Measurements from ENCODE around the gene LGALS7.
"Not testable (repeated sequence)": the region's sequence is repeated elsewhere in the genome, so short reads cannot be mapped to it uniquely, and the experiment has no call there.

Gene LGALS7

DNA sequence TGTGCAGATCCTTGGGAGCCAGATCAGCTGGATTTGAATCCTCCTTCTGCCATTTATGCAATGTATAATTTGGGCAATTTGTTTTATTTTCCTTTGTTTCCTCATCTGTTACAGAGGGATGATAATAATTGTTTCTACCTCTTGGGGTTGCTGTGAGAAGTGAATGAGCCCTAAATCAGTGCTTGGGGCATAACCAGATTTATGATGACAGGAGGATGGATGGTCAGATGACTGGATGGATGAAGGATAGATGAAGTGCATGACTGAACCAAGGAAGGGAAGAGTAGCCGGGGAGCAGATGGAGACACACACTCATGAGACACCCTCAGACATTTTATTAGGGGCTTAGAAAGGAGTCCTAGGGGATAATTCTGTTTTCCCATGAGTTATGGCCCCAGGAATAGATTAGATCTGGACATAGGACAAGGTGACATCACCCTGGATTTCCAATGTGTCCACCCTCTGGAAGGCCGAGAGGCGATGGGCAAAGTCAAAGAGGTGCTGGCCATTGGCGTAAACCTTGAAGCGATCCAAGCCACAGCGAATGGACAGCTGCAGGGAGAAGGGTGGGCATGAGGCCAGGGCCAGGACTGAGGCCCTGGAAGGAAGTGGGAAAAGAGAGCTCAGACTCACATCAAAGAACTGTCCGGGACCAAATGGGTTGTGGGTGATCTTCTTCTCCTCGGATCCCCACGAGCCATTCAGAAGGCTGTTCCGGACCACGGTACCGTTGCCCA, 28.2 kb upstream of the LGALS7 start:
- in situ Hi-C loops (cut with HindIII; ENCODE audit: low pct_ligation_motif_present, low pct_unique_long_range_greater_than_20kb, low sequenced_read_pairs) = no loop called here
- DNase-seq = no peak

DNA sequence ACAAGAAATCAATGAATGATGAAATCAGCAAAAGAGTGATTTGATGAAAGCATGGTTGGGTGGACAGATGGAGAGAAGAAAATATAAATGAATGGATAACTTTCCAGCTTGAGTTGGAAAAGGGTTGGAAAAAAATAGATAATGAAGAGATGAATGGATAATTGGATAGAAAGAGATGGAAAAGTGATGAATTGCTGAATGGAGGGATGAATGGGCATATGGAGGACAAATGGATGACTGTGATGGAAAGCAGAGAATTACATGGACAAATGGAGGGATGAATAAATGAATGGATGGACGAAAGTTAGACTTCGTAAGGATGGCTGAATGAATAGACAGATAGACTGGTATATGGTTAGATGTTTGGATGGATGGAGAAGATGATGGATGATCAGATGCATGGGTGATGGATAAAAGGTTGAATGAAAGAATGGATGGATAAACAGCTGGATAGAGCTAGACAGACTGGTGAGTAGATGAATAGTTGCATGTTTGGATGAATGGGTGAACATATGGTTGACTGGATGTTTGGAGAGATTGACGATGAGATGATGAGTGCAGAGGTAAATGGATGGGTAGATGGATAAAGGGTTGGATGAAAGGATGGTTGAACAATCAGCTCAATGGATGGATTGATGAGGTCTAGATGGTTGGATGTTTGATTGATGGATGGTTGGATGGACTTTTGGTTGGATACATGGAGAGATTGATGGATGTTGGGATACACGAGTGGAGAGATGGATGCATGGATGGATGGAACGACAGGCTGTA, 27.4 kb upstream of the LGALS7 start:
- DNase-seq = no peak
- in situ Hi-C loops (cut with HindIII; ENCODE audit: low pct_ligation_motif_present, low pct_unique_long_range_greater_than_20kb, low sequenced_read_pairs) = no loop called here

DNA sequence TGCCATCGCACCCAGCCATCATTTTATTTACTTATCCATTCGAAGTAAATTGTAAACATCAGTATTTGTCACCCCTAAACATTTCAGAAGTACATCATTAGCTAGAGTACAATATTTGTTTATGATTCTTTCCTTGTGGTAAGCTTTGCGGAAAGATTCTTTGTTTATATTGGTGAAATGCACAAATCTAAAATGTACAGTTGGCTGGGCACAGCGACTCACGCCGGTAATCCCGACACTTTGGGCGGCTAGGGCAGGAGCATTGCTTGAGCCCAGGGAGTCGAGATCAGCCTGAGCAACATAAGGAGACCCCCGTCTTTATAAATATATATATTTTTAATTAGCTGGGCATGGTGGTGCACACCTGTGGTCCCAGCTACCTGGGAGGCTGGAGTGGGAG, 25.8 kb upstream of the LGALS7 start:
- in situ Hi-C loops (cut with HindIII; ENCODE audit: low pct_ligation_motif_present, low pct_unique_long_range_greater_than_20kb, low sequenced_read_pairs) = no loop called here
- no peak for DNase-seq

DNA sequence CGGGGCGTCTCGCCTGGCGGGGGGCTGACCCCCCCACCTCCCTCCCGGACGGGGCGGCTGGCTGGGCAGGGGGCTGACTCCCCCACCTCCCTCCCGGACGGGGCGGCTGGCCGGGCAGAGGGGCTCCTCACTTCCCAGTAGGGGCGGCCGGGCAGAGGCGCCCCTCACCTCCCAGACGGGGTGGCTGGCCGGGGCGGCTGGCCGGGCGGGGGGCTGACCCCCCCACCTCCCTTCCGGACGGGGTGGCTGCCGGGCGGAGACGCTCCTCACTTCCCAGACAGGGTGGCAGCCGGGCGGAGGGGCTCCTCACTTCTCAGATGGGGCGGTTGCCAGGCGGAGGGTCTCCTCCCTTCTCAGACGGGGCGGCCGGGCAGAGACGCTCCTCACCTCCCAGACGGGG, 24.5 kb upstream of the LGALS7 start:
- DNase-seq; in situ Hi-C loops (cut with HindIII; ENCODE audit: low pct_ligation_motif_present, low pct_unique_long_range_greater_than_20kb, low sequenced_read_pairs): not testable (repeated sequence)

DNA sequence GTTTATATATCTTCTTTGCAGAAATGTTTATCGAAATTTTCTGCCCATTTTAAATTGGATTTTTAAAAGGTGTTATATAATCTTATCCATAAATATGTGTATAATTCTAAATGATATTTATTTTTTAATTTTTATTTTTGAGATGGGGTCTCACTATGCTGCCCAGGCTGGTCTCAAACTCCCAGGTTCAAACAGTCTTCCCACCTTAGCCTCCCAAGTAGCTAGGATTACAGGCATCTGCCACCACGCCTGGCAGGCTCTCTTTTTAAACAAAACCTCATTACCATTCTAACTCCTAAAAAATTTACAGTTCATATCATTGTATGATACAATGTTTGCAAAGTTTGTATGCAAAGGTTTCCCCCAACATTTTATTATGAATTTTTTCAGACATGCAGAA, 22.8 kb upstream of the LGALS7 start:
- no peak for DNase-seq
- in situ Hi-C loops (cut with HindIII; ENCODE audit: low pct_ligation_motif_present, low pct_unique_long_range_greater_than_20kb, low sequenced_read_pairs) = no loop called here

DNA sequence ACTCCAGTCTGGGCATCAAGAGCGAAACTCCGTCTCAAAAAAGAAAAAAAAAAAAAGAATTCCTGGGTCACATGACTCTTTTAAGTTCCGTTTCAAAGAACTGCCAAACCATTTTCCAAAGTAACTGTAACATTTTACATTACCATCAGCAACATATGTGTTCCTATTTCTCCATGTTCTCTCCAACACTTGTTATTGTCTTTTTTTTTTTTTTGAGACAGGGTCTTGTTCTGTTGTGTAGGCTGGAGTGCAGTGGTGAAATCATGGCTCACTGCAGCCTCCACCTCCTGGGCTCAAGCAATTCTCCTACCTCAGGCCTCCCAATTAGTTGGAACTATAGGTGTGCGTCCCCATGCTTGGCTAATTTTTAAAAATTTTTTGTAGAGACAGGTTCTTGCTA, 22.2 kb upstream of the LGALS7 start:
- DNase-seq = no peak
- in situ Hi-C loops (cut with HindIII; ENCODE audit: low pct_ligation_motif_present, low pct_unique_long_range_greater_than_20kb, low sequenced_read_pairs) = no loop called here

DNA sequence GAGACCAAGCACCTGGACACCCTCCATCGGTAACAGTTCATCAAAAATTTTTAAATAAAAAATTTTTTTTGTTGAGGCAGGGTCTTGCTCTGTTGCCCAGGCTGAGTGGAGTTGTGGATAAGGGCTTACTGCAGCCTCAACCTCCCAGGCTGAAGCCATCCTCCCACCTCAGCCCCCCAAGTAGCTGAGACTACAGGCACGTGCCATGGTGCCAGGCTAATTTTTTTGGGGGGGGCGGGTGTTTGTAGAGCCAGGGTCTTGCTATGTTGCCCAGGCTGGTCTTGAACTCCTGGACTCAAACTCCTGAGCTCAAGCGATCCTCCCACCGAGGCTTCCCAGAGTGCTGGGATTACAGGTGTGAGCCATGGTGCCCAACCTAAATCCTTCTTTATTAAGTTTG, 20.4 kb upstream of the LGALS7 start:
- DNase-seq = no peak
- in situ Hi-C loops (cut with HindIII; ENCODE audit: low pct_ligation_motif_present, low pct_unique_long_range_greater_than_20kb, low sequenced_read_pairs) = no loop called here

DNA sequence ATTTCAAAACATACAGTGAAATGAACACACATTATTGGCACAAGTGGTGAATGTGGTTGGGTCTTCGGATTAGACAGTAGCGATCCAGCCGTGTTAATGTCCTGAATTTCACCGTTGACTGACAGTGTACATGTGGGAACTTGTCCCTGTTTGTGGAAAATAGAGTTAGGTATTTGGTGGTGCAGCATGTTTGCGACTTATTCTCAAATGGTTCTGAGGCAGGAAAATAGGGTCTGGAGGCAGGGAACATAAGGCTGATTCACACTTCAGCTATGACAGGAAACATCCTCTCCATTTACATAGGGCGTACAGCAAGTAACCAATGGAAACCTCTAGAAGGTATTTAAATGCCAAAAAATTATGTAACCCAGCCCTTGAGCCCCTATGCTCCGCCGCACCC, 19.9 kb upstream of the LGALS7 start:
- in situ Hi-C loops (cut with HindIII; ENCODE audit: low pct_ligation_motif_present, low pct_unique_long_range_greater_than_20kb, low sequenced_read_pairs) = no loop called here

DNA sequence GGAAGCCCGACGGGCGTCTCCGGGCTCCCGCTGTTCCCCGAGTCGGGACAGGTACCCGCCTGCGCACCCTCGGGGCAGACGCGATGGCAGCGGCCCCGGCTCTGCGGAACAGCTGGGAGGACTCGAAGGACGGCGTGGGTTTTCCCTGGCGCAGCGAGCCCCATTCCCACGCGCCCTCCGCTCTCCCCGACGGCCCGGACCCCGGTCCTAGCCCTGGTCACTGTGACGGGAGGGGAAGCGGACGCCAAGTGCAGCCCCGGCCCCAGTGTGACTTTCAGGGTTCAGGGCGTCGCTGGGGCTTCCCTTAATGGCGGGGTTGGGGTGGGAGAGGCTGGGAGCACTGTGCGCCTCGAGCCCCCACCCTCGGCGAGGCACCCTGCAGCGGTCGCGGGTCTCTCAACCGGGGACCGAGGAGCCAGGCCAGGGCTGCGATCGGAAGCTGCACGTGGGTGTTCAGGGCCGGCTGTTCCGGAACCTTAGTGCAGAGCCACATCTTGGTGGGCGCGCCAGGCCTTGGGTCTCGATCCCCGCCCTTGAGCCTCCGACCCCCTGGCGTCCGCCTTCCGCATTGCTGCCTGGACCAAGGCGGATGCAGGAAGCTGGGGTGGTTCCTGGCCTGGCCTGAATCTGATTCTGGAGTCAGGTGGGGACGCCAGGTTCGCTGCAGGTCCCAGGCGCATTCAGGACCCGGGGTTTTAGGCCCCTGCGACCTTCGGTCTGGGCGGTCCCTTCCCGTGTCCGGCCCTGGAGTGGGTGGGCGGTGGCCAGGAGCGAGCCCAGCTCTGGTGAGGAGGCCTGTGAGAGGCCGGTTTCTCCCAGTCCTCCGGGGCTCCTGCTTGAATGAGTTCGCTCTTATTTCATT, 19.2 kb upstream of the LGALS7 start:
- no peak for DNase-seq
- in situ Hi-C loops (cut with HindIII; ENCODE audit: low pct_ligation_motif_present, low pct_unique_long_range_greater_than_20kb, low sequenced_read_pairs) = no loop called here

More for the DNA sequence above, 19.9 kb upstream of the LGALS7 start:
- no peak for DNase-seq

DNA sequence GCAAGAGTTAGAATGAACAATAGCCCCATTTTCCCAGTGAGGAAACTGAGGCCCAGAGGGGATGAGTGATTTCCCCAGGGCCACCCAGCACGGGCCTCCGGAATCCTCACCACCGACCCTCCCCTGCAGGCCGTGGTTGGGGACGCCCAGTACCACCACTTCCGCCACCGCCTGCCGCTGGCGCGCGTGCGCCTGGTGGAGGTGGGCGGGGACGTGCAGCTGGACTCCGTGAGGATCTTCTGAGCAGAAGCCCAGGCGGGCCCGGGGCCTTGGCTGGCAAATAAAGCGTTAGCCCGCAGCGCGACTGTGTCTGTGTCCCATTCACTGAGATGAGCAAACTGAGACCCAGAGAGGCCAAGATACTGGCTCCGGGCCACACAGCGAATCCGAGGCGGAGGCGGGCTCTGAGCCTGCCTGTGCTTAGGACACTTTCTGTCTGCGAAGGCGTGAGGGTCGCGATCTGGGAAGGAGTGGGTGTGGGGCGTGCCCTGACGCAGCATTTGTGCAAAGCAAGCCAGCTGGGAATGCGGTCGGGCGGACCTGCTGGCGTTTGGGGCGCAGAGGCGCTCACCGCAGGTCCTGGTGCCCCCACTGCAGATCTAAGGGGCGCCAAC, 18.2 kb upstream of the LGALS7 start:
- DNase-seq; in situ Hi-C loops (cut with HindIII; ENCODE audit: low pct_ligation_motif_present, low pct_unique_long_range_greater_than_20kb, low sequenced_read_pairs): not testable (repeated sequence)

DNA sequence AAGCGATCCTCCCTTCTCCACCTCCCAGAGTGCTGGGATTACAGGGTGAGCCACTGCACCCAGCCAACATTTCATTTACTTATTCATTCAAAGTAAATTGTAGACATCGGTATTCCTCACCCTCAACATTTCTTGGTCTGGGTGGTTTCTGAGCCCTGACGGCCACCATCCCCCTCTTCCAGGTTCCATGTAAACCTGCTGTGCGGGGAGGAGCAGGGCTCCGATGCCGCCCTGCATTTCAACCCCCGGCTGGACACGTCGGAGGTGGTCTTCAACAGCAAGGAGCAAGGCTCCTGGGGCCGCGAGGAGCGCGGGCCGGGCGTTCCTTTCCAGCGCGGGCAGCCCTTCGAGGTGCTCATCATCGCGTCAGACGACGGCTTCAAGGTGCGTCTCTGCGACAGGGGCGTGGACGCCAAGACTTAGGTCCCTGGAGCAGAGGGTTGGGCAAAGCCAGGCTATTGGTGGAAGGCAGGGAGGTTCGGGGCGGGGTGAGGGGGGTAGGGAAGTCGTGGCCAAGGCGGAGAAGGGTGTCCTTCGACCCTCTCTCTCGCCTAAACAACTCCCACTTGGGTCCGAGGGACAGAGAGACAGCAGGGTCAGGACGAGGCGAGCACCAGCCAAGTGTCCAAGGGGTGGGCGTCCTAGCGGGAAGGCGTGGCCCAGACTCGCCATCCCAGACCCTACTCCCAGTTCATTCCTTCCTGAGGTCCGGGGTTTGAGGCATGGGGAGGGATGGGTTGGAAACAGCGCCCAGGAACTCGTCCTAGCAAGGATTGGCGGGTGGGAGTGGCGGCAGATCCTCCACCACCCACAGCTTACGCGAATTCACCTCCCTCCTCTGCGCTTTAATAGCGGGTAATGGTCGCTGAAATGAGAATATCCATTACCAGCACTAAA, 17.4 kb upstream of the LGALS7 start:
- DNase-seq; in situ Hi-C loops (cut with HindIII; ENCODE audit: low pct_ligation_motif_present, low pct_unique_long_range_greater_than_20kb, low sequenced_read_pairs): not testable (repeated sequence)

DNA sequence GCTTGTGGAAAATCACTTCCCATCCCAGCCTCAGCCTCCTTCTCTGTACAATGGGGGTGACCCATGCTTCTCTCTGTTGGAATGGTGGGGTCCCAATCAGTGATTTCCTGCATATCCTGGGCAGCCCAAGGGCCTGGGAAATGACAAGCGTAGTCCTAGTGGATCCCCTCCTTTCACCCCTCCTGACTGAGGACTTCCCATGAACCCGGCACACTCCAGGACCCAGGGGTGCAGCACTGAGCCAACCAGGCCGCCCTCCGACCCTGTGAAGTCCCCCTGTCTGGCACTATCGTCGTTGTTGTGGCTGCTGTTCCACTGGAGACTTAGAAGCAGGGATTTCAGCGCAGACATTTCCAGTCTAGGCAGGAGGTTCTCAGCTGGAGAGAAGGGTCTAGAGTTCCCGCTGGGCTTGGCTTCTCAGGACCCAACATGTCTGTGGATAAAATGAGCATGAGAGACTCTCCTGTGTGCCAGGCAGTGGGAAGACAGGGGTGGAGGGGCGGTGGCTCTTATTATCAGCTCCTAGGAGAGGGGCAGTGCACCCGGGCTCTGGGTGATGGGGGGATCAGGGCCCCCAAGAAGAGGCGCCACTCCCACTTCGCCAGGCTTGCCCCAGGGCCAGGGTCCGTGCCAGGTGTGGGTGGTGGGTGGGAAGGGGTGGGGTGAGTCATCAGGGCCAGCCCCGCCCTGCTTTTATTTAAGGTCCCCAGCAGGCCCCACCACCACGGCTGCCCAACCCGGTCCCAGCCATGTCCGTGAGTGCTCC, 15.3 kb upstream of the LGALS7 start, which contains the start of gene LGALS7B:
Gene LGALS7B, plus strand, starts transcription at position 723 of the 766 bp plus-strand sequence. Its CDS starts 27 bp downstream, at position 750.
- DNase-seq = no peak
- in situ Hi-C loops (cut with HindIII; ENCODE audit: low pct_ligation_motif_present, low pct_unique_long_range_greater_than_20kb, low sequenced_read_pairs) = no loop called here

DNA sequence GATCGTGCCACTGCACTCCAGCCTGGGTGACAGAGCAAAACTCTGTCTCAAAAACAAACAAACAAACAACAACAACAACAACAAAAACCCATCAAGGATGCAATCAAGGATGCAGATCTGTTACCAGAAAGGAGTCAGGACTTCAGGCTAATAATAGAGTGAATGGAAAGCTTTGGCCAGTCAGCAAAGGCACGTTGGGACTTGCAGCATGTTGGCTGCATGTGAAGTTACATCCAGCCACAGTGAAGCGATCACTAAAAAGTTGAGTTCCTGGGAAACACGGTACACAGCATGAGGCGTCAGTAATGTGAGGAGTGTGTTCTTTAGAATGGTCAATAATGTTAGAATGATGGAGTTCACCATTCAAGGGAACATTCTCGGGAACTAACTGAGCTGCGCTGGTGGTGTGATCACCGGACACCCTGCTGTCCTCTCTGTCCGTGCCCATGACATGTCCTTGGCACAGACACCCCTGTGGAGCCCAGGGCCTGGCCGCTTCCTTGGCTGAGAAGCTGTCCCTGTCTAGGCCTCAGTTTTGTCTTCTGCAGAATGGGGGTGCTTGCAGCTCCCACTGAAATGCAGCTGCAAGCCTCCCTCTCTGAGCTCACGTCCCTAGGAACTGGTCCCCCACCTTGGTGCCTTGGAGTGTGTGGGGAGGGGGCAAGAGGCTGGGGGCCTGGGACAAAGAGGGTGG, 13.4 kb upstream of the LGALS7 start:
- no peak for DNase-seq
- in situ Hi-C loops (cut with HindIII; ENCODE audit: low pct_ligation_motif_present, low pct_unique_long_range_greater_than_20kb, low sequenced_read_pairs) = no loop called here

DNA sequence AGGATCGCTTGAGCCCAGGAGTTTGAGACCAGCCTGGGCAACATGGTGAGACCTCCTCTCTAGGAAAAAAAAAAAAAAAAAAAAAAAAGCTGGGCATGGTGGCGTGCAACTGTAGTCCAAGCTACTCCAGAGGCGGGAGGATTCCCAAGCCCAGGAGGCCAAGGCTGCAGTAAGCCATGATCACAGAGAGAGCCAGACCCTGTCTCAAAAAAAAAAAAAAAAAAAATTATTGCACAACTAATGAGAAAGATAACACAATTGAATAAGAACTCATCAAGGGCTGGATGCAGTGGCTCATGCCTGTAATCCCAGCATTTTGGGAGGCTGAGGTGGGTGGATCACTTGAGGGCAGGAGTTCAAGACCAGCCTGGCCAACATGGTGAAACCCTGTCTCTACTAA, 12.7 kb upstream of the LGALS7 start:
- in situ Hi-C loops (cut with HindIII; ENCODE audit: low pct_ligation_motif_present, low pct_unique_long_range_greater_than_20kb, low sequenced_read_pairs); DNase-seq: not testable (repeated sequence)

DNA sequence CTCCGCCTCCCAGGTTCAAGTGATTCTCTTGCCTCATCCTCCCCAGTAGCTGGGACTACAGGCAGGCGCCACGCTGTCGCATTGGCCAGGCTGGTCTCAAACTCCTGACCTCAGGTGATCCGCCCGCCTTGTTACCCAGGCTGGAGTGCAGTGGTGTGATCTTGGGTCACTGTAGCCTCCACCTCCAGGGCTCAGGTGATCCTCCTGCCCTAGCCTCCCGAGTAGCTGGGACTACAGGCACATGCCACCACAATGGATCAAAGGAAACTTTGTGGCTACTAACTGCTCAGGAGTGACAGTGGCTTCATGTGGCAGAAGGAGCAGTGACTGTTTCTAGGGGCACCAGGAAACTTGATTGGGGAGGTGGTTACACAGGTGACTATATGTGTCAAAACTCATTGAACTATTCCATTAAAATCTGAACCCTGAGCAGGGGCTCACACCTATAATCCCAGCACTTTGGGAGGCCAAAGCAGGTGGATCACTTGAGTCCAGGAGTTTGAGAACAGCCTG, 11.9 kb upstream of the LGALS7 start:
- no peak for DNase-seq
- in situ Hi-C loops (cut with HindIII; ENCODE audit: low pct_ligation_motif_present, low pct_unique_long_range_greater_than_20kb, low sequenced_read_pairs) = no loop called here

DNA sequence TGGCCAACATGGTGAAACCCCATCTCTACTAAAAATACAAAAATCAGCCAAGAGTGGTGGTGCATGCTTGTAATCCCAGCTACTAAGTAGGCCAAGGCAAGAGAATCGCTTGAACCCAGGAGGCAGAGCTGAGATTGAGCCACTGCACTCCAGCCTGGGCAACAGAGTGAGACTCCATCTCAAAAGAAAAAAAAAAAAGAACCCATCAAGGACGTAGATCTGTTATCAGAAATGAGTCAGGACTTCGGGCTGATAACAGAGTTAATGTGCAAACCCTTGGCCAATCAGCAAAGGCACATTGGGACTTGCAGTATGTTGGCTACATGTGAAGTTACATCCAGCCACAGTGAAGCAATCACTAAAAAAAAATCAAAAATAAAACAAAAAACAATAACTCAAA, 10.9 kb upstream of the LGALS7 start:
- in situ Hi-C loops (cut with HindIII; ENCODE audit: low pct_ligation_motif_present, low pct_unique_long_range_greater_than_20kb, low sequenced_read_pairs) = no loop called here
- DNase-seq = no peak
